Smooth muscle cell (in vitro differentiated cells): Measurements from ENCODE around the gene POP4. TPM values are rescaled to one million over a fixed set of nuclear protein-coding genes. Genes with fewer than 3 reads are reported as not detected.

ENCODE experiments used
- DNase-seq: peaks from one replicate; lab custom pipeline; 2025; ENCODE audit not compliant: unreplicated experiment; lab: John Stamatoyannopoulos, UW
- H2AFZ ChIP-seq: fragments of 200-600 bp; sonication (generic); 2 replicates; pipeline ENCODE4 v1.6.0; 2016; ENCODE audit warnings: antibody characterized with exemption, low read depth, mild to moderate bottlenecking
- H3F3A ChIP-seq: fragments of 200-600 bp; sonication (generic); 2 replicates; pipeline ENCODE4 v1.6.0; 2017; ENCODE audit warnings: antibody characterized with exemption, low read depth
- H3K27ac ChIP-seq: fragments of 200-600 bp; sonication (generic); 2 replicates; pipeline ENCODE4 v1.5.1; 2016; ENCODE audit warnings: low read depth, mild to moderate bottlenecking
- H3K27me3 ChIP-seq: fragments of 200-600 bp; sonication (generic); 2 replicates; pipeline ENCODE4 v1.6.1; 2016; ENCODE audit warnings: low read depth, mild to moderate bottlenecking
- H3K36me3 ChIP-seq: fragments of 200-600 bp; sonication (generic); 2 replicates; pipeline ENCODE4 v1.5.1; 2016; ENCODE audit warnings: low read depth
- H3K4me1 ChIP-seq: fragments of 200-600 bp; sonication (generic); 2 replicates; pipeline ENCODE4 v1.5.1; 2016; ENCODE audit warnings: low read depth
- H3K4me2 ChIP-seq: fragments of 200-600 bp; sonication (generic); 2 replicates; pipeline ENCODE4 v1.6.0; 2016; ENCODE audit warnings: mild to moderate bottlenecking
- H3K4me3 ChIP-seq: fragments of 200-600 bp; sonication (generic); 2 replicates; pipeline ENCODE4 v1.5.1; 2016; ENCODE audit warnings: mild to moderate bottlenecking
- H3K79me2 ChIP-seq: fragments of 200-600 bp; sonication (generic); 2 replicates; pipeline ENCODE4 v1.6.0; 2016; ENCODE audit warnings: low read depth, mild to moderate bottlenecking
- H3K9ac ChIP-seq: fragments of 200-600 bp; sonication (generic); 2 replicates; pipeline ENCODE4 v1.6.0; 2016; ENCODE audit warnings: low read depth
- H3K9me3 ChIP-seq: fragments of 200-600 bp; sonication (generic); replicated peaks from 2 replicates; pipeline ENCODE4 v1.5.1; 2016; ENCODE audit warnings: low read depth
- H4K20me1 ChIP-seq: fragments of 200-600 bp; sonication (generic); 2 replicates; pipeline ENCODE4 v1.6.0; 2016; ENCODE audit warnings: low read depth
- CTCF ChIP-seq: fragments of 200-600 bp; sonication (generic); IDR thresholded peaks from 2 replicates; pipeline ENCODE4 v1.5.1; 2017; ENCODE audit warnings: borderline replicate concordance, mild to moderate bottlenecking, antibody characterized with exemption; ENCODE audit not compliant: insufficient read depth, poor library complexity, severe bottlenecking
- WGBS: methylation state at CpG from one replicate; pipeline ENCODE4 v1.1.7; 2016; ENCODE audit warnings: low lambda C conversion rate; 5-methylcytosine and 5-hydroxymethylcytosine counted together
- polyA plus RNA-seq: library from polyadenylated mRNA; unstranded; fragments of >200 nt; fragmentation: Nextera tagmentation; extraction: Ambion mirVana; gene quantifications from 2 replicates; pipeline ENCODE4 v1.2.1, GENCODE V29; 2016
- total RNA-seq: library from RNA; depleted of rRNA; stranded (reverse); fragments of >200 nt; gene quantifications from 2 replicates; pipeline ENCODE4 v1.2.3, GENCODE V29; 2014

POP4 gene
- total and polyA plus RNA-seq, 2 experiments from 2014 or later = 54.4 to 94.9 TPM

- Histone ChIP-seq H3K36me3 (no peaks in the 10 kb centered on the region), H3K4me3 (no peak overlapping the region), H4K20me1 (no peaks in the 10 kb centered on the region), H3K4me1 (no peaks in the 10 kb centered on the region), H3K9ac (no peak overlapping the region), H2AFZ (no peak overlapping the region), H3K9me3 (no peaks in the 10 kb centered on the region), H3K27me3 (peaks cover 41% of the 10 kb centered on the region), H3K79me2 (no peaks in the 10 kb centered on the region), H3K27ac (no peak overlapping the region), H3F3A (no peaks in the 10 kb centered on the region), H3K4me2 (no peak overlapping the region)
- 80% methylated on average over 11 of the region's 11 CpGs for WGBS
- TF ChIP-seq CTCF = no peak
- DNase-seq = no peak
Observed at GRCh38 chr19:29564574-29565005, 41.5 kb upstream of the POP4 start.

- no peaks in the 10 kb centered on the region for H4K20me1 ChIP-seq
- H3K4me1 ChIP-seq = no peaks in the 10 kb centered on the region
- H3K4me3 ChIP-seq = no peak overlapping the region
- H3K27ac ChIP-seq = no peak overlapping the region
- H2AFZ ChIP-seq = no peak overlapping the region
- peaks cover 43% of the 10 kb centered on the region for H3K27me3 ChIP-seq
- H3K79me2 ChIP-seq = no peaks in the 10 kb centered on the region
- H3K9ac ChIP-seq = no peak overlapping the region
- DNase-seq = no peak
- TF ChIP-seq CTCF = no peak
- no peak overlapping the region for H3K4me2 ChIP-seq
- H3F3A ChIP-seq = no peaks in the 10 kb centered on the region
- H3K9me3 ChIP-seq = no peaks in the 10 kb centered on the region
- no peaks in the 10 kb centered on the region for H3K36me3 ChIP-seq
- 89% methylated on average over 19 of the region's 19 CpGs for WGBS
Observed at GRCh38 chr19:29565171-29565570, 40.9 kb upstream of the POP4 start.

GRCh38 chr19:29566496-29567054, 39.5 kb upstream of the POP4 start:
- H3K79me2 ChIP-seq = no peaks in the 10 kb centered on the region
- H3K9ac ChIP-seq = no peak overlapping the region
- no peak for DNase-seq

More at GRCh38 chr19:29566496-29567054, 39.5 kb upstream of the POP4 start:
- Histone ChIP-seq H3K9me3 (no peaks in the 10 kb centered on the region), H3K36me3 (no peaks in the 10 kb centered on the region), H3K4me2 (no peak overlapping the region), H3K27me3 (peaks cover 54% of the 10 kb centered on the region), H3K4me3 (no peak overlapping the region), H4K20me1 (no peaks in the 10 kb centered on the region), H3K27ac (no peak overlapping the region), H3K4me1 (no peaks in the 10 kb centered on the region), H3F3A (no peaks in the 10 kb centered on the region), H2AFZ (no peak overlapping the region)
- no CpG with 5 or more reads among the region's 3 CpGs for WGBS
- no peak for TF ChIP-seq CTCF
